ENCODE measurements around the gene EFCAB7.

Gene EFCAB7

DNA sequence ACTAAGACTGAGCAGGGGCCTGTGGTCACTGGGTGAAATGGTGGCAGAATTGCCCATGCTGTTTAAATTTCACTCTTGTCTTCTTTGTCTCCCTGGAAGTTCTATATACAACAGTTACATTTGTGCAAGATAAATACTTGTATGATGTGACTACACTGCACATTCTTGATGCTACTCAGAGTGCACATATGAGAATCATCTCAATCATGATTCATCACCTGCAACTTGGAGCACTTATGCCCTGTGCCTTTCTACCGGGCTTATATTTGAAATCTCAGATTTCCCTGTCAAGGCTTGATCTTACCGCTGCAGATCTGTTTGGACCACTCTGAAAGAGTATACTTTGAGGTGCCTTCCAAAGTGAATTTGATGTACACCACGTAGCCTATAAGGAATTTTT, 80.5 kb downstream of the EFCAB7 start:
- DNase-seq: no peak

GRCh38 chr1:63607322-63607721, 84.0 kb downstream of the EFCAB7 start:
- DNase-seq: no peak

GRCh38 chr1:63611231-63611630, 87.9 kb downstream of the EFCAB7 start:
- DNase-seq: no peak

GRCh38 chr1:63612564-63612963, 89.2 kb downstream of the EFCAB7 start:
- no peak for DNase-seq

GRCh38 chr1:63612971-63613370, 89.6 kb downstream of the EFCAB7 start:
- no peak for DNase-seq

- DNase-seq: peak; percentile 57
Measured at GRCh38 chr1:63615768-63616420, 92.6 kb downstream of the EFCAB7 start.

GRCh38 chr1:63617450-63617849, 94.1 kb downstream of the EFCAB7 start:
- DNase-seq: no peak

DNA sequence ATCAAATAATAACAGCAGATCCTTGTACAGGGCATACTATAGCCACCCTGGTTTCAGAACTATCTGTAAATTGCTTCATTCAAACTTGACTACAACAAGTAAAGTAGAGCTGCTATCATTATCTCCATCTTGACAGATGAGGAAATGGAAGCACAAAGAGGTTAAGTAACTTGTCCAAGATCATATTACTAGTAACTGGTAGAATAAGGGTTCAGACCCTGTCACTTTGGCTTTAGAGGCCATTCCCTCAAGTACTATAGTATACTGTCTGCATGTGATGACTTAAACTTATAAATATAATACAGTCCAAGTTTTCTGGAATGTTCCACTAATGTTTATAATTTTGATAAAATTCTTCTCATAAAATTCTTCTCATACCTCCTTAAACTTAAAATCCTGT, 94.7 kb downstream of the EFCAB7 start:
- DNase-seq: no peak

- no peak for DNase-seq
Measured at GRCh38 chr1:63619558-63619957, 96.2 kb downstream of the EFCAB7 start.

- no peak for DNase-seq
Measured at GRCh38 chr1:63620671-63621070, 97.3 kb downstream of the EFCAB7 start.

DNA sequence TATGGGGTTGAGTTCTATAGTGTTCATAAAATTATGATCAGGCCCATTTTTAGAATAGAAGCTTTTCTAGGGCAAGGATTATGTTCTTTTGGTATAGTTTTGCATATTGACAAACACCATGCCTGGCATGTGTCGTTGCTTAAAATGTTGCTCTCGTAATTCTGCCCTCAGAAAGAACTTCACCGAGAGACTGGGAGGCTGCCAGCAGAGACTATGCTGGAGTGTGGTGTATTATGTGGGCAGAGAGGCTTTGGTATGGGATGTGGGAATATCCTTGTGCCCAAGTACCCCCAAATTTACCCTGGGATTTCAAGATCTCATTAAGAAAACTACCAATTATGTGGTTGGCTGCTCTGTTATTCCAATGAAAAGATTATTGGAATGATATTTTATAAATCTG, 97.8 kb downstream of the EFCAB7 start:
- no peak for DNase-seq

DNA sequence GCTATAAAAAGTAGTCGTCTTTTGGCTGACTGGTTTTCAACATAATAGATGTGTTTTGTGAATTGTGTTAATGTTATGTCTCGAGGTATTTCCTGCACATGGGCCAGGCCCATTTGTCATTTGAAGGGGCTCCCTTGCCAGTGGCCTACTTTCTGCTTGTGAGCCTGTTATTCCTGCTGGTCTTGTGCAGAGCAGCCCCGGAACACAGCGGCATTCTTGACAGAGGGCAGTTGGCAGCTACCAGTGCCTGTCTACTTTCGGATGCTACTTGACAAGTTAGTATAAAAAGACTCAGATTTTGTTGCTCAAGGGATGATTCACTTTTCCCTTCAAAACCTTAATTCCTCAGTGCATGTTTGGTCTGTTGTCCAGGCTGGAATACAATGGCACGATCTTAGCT, 98.4 kb downstream of the EFCAB7 start:
- DNase-seq: no peak

All from stimulated activated CD4-positive, alpha-beta T cell treated with anti-CD3 and anti-CD28 coated beads, Interleukin-15, amount 100 ng/mL, for 24 hours (primary cell).